Heart left ventricle (tissue), 16 donors: Measurements from ENCODE around the gene IFIH1. TPM values are rescaled to one million over a fixed set of nuclear protein-coding genes. Genes with fewer than 3 reads are reported as not detected.

Experiments used
- ATAC-seq, 4 donors: fragments of 200-7000 bp; cut with Tn5 transposase; one replicate each; pipeline ENCODE4 v1.9.1; 2020 to 2022; ENCODE audit warnings: moderate library complexity in 4 of 4, mild to moderate bottlenecking in 3 of 4, moderate number of reproducible peaks in 1 of 4
- DNase-seq, 5 donors: peaks; one replicate each; pipeline ENCODE4 v3.0.0-alpha.2; 2020
- H3K27ac ChIP-seq, 12 donors: fragments of 200-600 bp; sonication (generic) in 4 of 12; one replicate each; pipeline versions ENCODE4 v1.5.0 to v1.8.0; 2016 to 2022; ENCODE audit warnings: mild to moderate bottlenecking in 2 of 12
- H3K27me3 ChIP-seq, 9 donors: fragments of 200-600 bp; sonication (generic) in 2 of 9; one replicate each; pipeline versions ENCODE4 v1.5.1 to v1.8.0; 2016 to 2022; ENCODE audit warnings: mild to moderate bottlenecking in 3 of 9
- H3K36me3 ChIP-seq, 9 donors: fragments of 200-600 bp; sonication (generic) in 2 of 9; one replicate each; pipeline versions ENCODE4 v1.5.0 to v1.8.0; 2018 to 2022; ENCODE audit warnings: mild to moderate bottlenecking in 2 of 9
- H3K4me1 ChIP-seq, 12 donors: fragments of 200-600 bp; sonication (generic) in 4 of 12; one replicate each; pipeline versions ENCODE4 v1.5.0 to v1.8.0; 2016 to 2022; ENCODE audit warnings: mild to moderate bottlenecking in 3 of 12
- H3K4me3 ChIP-seq, 12 donors: fragments of 200-600 bp; sonication (generic) in 4 of 12; one replicate each; pipeline versions ENCODE4 v1.5.0 to v1.8.0; 2017 to 2022; ENCODE audit warnings: mild to moderate bottlenecking in 9 of 12, moderate library complexity in 4 of 12
- H3K9me3 ChIP-seq, 12 donors: fragments of 200-600 bp; sonication (generic) in 4 of 12; one replicate each; pipeline versions ENCODE4 v1.5.0 to v1.8.0; 2016 to 2022; ENCODE audit warnings: mild to moderate bottlenecking in 1 of 12
- POLR2A ChIP-seq, 2 donors: fragments of 450-650 bp; IDR thresholded peaks; one replicate each; pipeline ENCODE4 v1.6.1; 2017; ENCODE audit warnings: antibody characterized with exemption in 2 of 2, mild to moderate bottlenecking in 2 of 2, moderate library complexity in 2 of 2
- WGBS, 4 donors: extraction: QIAGEN DNeasy Blood & Tissue Kit in 2 of 4; methylation state at CpG; one replicate each; pipeline versions ENCODE4 v1.1.5 to v1.1.7; 2013 to 2018; 5-methylcytosine and 5-hydroxymethylcytosine counted together
- intact Hi-C, 10 donors: fragments of 100-400 bp; cut with DNase I; formaldehyde crosslinking; loops; one replicate each; pipeline versions ENCODE4 v1.11.1 to v1.14.2; 2022
- polyA plus RNA-seq, 2 donors: library from polyadenylated mRNA; stranded (reverse); fragments of 200-250 nt; gene quantifications; one replicate each; pipeline ENCODE4 v1.2.3, GENCODE V29; 2013
- total RNA-seq, 9 donors: library from RNA; depleted of rRNA in 2 of 9; stranded (reverse); fragments of >200 nt in 2 of 9; fragmentation: NEBNext Ultra II Directional in 3 of 9; extraction: Animal tissue kit (Norgen Biotek cat#: 25700) in 3 of 9; gene quantifications; one replicate each; pipeline versions ENCODE4 v1.1.0 to v1.2.4, GENCODE V29; 2016 to 2023
- TF ChIP-seq, protein P1 (sequence below), 12 donors: fragments of 200-600 bp; sonication (generic) in 4 of 12; IDR thresholded peaks; one replicate each; pipeline versions ENCODE4 v1.5.0 to v1.8.0; 2018 to 2022; ENCODE audit warnings: antibody characterized with exemption in 12 of 12, mild to moderate bottlenecking in 5 of 12
- donor health status: ischemic (EF 13 %, LVEDD 7.1; RV severe dilation, severe dysfunction).
- donor health status: healthy with polysubstance abuse.
- donor health status: DM: no; HTN: yes; CAD: no.
- donor health status: DM: no; HTN: no; CAD: no.
- donor health status: ischemic (EF 25% LVEDD 6.9; RV normal size, moderate dysfunction).
- donor health status: ischemic (EF 25% LVEDD 5.7; RV mildly dilated, moderate dysfunction).
- donor health status: healthy.
- donor health status: DM: yes; HTN: yes; CAD: no.
- donor health status: ischemic (EF 35%, LVEDD 5.7; RV mildly dilated, moderate dysfunction).
- donor health status: nonischemic (EF 11% LVEDD 7.7; RV severe dilation, severe dysfunction).
- donor health status: DM: yes; HTN: yes; CAD: no.
- donor health status: PGD.
- donor health status: ischemic (EF 29% LVEDD 5.4; RV normal size, mild dysfunction).
- donor health status: nonischemic (EF 23%, LVEDD 6.1; RV moderate dilation, normal function).

The IFIH1 gene
- total and polyA plus RNA-seq, 11 donors: 3.4 to 24.2 (median 5.5) TPM

GRCh38 chr2:162320864-162321517, 2.5 kb upstream of the IFIH1 start:
- TF ChIP-seq, protein P1, sequence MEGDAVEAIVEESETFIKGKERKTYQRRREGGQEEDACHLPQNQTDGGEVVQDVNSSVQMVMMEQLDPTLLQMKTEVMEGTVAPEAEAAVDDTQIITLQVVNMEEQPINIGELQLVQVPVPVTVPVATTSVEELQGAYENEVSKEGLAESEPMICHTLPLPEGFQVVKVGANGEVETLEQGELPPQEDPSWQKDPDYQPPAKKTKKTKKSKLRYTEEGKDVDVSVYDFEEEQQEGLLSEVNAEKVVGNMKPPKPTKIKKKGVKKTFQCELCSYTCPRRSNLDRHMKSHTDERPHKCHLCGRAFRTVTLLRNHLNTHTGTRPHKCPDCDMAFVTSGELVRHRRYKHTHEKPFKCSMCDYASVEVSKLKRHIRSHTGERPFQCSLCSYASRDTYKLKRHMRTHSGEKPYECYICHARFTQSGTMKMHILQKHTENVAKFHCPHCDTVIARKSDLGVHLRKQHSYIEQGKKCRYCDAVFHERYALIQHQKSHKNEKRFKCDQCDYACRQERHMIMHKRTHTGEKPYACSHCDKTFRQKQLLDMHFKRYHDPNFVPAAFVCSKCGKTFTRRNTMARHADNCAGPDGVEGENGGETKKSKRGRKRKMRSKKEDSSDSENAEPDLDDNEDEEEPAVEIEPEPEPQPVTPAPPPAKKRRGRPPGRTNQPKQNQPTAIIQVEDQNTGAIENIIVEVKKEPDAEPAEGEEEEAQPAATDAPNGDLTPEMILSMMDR (IDR thresholded peaks at IDR 0.05): no peak
- TF ChIP-seq POLR2A (IDR thresholded peaks at IDR 0.05): no peak
- Histone ChIP-seq H3K9me3 (no peaks in the 10 kb centered on the region), H3K4me1 (peaks cover 0 to 47% (median 6%) of the 10 kb centered on the region in 12 donors), H3K36me3 (no peaks in the 10 kb centered on the region), H3K27ac (peak overlapping the region in 2 of 12 donors; percentile 23 to 98), H3K4me3 (peak overlapping the region in 2 of 12 donors; percentile 2 to 24), H3K27me3 (no peaks in the 10 kb centered on the region)
- intact Hi-C loops: no loop called here
- WGBS, 4 donors: 66 to 75% (median 70%) methylated on average over 1 of the region's 1 CpG
- no peak for ATAC-seq
- DNase-seq: no peak

- ATAC-seq (peak in 3 of 4 donors; percentile 2 to 36 (median 23)), DNase-seq (peak in 2 of 5 donors; percentile 21 to 67)
- TF ChIP-seq, protein P1 (IDR thresholded peaks at IDR 0.05): no peak
- no peak for TF ChIP-seq POLR2A (IDR thresholded peaks at IDR 0.05)
- Histone ChIP-seq H3K4me3 (peak overlapping the region; percentile 59 to 95 (median 82)), H3K27ac (peak overlapping the region; percentile 82 to 98 (median 86)), H3K36me3 (peaks cover 0 to 4% (median 0%) of the 10 kb centered on the region in 9 donors), H3K9me3 (no peaks in the 10 kb centered on the region), H3K27me3 (no peaks in the 10 kb centered on the region), H3K4me1 (peaks cover 0 to 73% (median 8%) of the 10 kb centered on the region in 12 donors)
- intact Hi-C loops: loop anchor here in 1 of 10 donors (2.0 kb wide), 1 partner anchor 25 kb away; no protein-coding TSS in a partner anchor
- 18 to 36% (median 27%) methylated on average over 16 of the region's 16 CpGs for WGBS, 4 donors
Observed at GRCh38 chr2:162317861-162318327, 590 bp downstream of the IFIH1 start.

DNA sequence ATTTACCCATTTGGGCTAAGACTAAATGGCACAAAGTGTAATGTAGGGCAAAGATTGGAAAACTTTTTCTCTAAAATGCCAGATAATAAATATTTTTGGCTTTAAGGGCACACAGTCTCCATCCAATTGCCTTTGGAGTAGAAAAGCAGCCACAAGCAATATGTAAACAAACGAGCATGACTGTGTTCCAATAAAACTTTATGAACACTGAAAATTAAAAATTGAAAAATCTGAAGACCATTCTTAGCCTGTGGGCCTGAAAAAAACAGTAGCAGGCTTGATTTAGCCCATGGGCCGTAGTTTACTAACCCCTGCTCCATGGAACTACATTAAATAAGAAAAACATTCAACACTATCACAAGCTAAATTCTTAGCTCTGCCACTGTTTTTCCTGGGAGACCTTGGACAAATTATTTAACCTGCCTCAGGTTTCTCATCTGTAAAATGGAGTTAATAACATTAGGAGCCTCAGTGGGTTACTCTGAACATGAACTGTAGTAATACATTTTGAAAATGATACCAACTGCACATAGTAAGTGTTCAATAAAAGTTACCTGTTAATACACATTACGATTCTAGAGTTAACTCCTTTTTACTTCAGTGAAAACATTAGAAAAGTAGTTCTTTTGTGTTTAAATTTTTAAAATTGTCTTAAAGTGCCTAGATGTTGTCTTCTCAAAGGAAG, 1.3 kb downstream of the IFIH1 start:
- Histone ChIP-seq H3K27me3 (no peaks in the 10 kb centered on the region), H3K36me3 (peaks cover 0 to 4% (median 0%) of the 10 kb centered on the region in 9 donors), H3K27ac (peak overlapping the region in 6 of 12 donors; percentile 83 to 98 (median 90)), H3K4me1 (peaks cover 0 to 80% (median 8%) of the 10 kb centered on the region in 12 donors), H3K4me3 (peak overlapping the region; percentile 59 to 95 (median 82)), H3K9me3 (no peaks in the 10 kb centered on the region)
- DNase-seq (no peak), ATAC-seq (no peak)
- TF ChIP-seq, protein P1 (IDR thresholded peaks at IDR 0.05): no peak
- TF ChIP-seq POLR2A (IDR thresholded peaks at IDR 0.05): no peak
- intact Hi-C loops: no loop called here
- 59 to 72% (median 62%) methylated on average over 3 of the region's 3 CpGs for WGBS, 4 donors

DNA sequence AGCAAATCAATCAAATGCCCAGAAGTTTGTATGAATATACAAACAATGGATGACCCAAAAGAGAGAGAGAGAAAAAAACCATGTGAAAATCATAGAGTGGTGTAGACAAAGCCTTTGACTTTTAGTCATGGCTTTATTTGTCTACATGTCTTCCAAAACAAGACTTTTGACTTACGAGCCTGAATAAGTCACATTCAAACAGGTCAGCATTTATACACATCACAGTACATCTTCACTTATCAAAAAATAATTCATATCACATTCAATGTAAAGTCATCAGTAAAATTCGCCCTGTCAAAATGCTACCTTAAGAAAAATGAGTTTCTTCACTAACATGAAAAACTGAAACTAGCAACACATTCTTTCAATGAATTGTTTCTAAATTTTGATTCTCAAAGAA, 1.9 kb downstream of the IFIH1 start:
- intact Hi-C loops: no loop called here
- Histone ChIP-seq H3K27ac (no peak overlapping the region), H3K4me3 (peak overlapping the region in 9 of 12 donors; percentile 59 to 95 (median 85)), H3K4me1 (peaks cover 0 to 78% (median 8%) of the 10 kb centered on the region in 12 donors), H3K9me3 (no peaks in the 10 kb centered on the region), H3K27me3 (no peaks in the 10 kb centered on the region), H3K36me3 (peaks cover 0 to 4% (median 0%) of the 10 kb centered on the region in 9 donors)
- no peak for ATAC-seq
- no peak for TF ChIP-seq POLR2A (IDR thresholded peaks at IDR 0.05)
- TF ChIP-seq, protein P1 (IDR thresholded peaks at IDR 0.05): no peak
- DNase-seq: no peak
- WGBS, 4 donors: 68 to 80% (median 73%) methylated on average over 2 of the region's 2 CpGs
